HFF-Myc (cell line): ENCODE measurements around the gene KCNJ9.
A peak's percentile ranks its signal among the peaks of the same experiment; 100 is the strongest.

ENCODE experiments used
- DNase-seq: peaks from one replicate; pipeline ENCODE4 v3.0.0-alpha.2; 2011; ENCODE audit warnings: low read depth; ENCODE audit errors: extremely low read depth
- H3K4me3 ChIP-seq: replicated peaks from 2 replicates; pipeline ENCODE4 v1.5.1; 2011; ENCODE audit warnings: low read depth, mild to moderate bottlenecking, control low read depth, low read length
- TF ChIP-seq, protein P1 (sequence below): IDR thresholded peaks from 2 replicates; pipeline ENCODE4 v1.5.1; 2012; ENCODE audit warnings: mild to moderate bottlenecking, low read depth, low read length, control low read depth; ENCODE audit errors: missing control alignments

The KCNJ9 gene

GRCh38 chr1:160056648-160057169, 24.6 kb upstream of the KCNJ9 start:
- DNase-seq, result no peak
- TF ChIP-seq, protein P1, sequence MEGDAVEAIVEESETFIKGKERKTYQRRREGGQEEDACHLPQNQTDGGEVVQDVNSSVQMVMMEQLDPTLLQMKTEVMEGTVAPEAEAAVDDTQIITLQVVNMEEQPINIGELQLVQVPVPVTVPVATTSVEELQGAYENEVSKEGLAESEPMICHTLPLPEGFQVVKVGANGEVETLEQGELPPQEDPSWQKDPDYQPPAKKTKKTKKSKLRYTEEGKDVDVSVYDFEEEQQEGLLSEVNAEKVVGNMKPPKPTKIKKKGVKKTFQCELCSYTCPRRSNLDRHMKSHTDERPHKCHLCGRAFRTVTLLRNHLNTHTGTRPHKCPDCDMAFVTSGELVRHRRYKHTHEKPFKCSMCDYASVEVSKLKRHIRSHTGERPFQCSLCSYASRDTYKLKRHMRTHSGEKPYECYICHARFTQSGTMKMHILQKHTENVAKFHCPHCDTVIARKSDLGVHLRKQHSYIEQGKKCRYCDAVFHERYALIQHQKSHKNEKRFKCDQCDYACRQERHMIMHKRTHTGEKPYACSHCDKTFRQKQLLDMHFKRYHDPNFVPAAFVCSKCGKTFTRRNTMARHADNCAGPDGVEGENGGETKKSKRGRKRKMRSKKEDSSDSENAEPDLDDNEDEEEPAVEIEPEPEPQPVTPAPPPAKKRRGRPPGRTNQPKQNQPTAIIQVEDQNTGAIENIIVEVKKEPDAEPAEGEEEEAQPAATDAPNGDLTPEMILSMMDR, result no peak
- H3K4me3 ChIP-seq, result no peak overlapping the region

- H3K4me3 ChIP-seq, result no peak overlapping the region
- TF ChIP-seq, protein P1, result peak; percentile 18
- no peak for DNase-seq
These were observed 23.3 kb upstream of the KCNJ9 start for GRCh38 chr1:160058087-160058486.

DNA sequence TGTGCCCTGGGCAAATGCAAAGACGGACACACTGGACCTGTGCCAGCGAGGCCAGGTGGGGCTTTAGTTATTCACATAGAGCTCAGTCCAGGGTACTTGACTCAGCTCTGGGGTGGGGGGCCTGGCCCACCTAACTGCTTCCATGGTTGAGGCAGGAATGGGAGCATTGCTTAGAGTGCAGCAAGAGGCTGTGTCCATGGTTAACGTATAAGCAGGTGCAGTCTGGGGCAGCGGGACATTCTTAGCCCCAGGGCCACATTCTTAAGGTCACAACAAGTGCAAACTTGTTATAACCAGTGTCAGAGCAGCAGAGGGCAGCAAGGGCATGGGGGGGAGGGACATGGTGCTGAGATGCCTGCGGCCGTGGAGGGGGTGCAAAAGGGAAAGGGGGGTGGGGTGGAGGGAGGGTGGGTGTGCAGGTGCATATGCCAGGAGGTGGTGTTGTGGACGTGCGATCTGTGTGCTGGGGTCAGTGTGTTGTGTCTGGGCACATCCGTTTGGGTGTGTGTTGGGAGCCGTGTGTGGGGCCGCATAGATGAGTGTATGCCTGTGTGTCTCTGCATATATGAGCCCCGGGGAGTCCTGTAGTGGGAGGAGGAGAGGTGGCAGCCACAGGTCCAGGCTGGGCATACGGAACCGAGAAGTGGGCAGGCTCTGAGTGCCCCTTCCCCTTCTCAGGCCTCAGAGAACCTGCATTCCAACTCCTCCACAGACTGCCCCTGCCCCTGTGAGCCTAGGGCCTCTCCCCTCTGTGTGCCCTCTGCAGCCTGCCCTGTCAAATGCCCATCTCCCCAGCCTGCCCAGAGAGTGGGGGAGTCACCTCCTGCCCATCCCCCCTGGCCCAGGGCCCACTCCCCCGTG, 19.7 kb upstream of the KCNJ9 start:
- no peak overlapping the region for H3K4me3 ChIP-seq
- DNase-seq, result no peak
- TF ChIP-seq, protein P1, result no peak

DNA sequence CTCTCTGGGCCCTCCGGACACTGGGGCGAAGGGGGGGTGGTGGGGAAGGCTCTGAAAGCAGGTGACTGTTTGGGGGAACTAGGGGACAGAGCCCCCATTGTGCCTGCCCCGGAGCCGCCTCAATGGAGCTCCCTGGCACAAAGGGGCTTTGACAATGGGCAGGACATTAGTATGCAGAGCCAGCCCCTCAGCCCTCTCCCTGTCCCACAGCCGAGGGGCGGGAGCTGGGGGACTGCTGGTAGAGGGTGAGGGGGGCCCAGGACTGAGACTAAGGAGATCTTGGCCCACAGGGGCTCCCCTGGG, 19.2 kb upstream of the KCNJ9 start:
- TF ChIP-seq, protein P1, result no peak
- no peak overlapping the region for H3K4me3 ChIP-seq

DNA sequence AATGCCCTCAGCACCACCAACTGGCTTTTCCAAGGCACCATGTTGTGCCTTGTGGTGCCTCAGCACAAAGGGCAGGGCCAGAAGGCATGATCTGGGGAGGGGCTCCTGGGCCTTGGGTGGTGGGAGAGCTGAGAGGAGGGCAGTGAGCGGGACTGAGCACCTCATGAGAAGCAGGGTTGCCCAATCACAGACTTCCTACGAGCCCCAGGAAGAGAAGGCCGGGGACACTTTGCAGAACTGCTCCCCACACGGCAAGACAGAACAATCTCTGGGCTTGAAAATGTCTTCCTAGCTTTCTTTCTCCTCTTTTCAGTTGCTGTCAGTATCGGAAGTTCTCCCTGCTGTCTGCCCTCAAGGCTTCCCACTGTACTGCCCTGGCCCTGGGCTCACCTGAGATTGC, 18.2 kb upstream of the KCNJ9 start:
- TF ChIP-seq, protein P1, result no peak
- no peak overlapping the region for H3K4me3 ChIP-seq
- DNase-seq, result no peak

More for the DNA sequence above, 19.2 kb upstream of the KCNJ9 start:
- no peak for DNase-seq

- TF ChIP-seq, protein P1, result no peak
- H3K4me3 ChIP-seq, result no peak overlapping the region
- DNase-seq, result no peak
These were observed 17.2 kb upstream of the KCNJ9 start for GRCh38 chr1:160064164-160064563.
